ENCODE data around the gene C13orf42. TPM values are rescaled to one million over a fixed set of nuclear protein-coding genes. Genes with fewer than 3 reads are reported as not detected.

C13orf42 gene
- polyA plus RNA-seq, 2 of the 4 experiments (the other 2 are of a cell fraction), result not detected

DNA sequence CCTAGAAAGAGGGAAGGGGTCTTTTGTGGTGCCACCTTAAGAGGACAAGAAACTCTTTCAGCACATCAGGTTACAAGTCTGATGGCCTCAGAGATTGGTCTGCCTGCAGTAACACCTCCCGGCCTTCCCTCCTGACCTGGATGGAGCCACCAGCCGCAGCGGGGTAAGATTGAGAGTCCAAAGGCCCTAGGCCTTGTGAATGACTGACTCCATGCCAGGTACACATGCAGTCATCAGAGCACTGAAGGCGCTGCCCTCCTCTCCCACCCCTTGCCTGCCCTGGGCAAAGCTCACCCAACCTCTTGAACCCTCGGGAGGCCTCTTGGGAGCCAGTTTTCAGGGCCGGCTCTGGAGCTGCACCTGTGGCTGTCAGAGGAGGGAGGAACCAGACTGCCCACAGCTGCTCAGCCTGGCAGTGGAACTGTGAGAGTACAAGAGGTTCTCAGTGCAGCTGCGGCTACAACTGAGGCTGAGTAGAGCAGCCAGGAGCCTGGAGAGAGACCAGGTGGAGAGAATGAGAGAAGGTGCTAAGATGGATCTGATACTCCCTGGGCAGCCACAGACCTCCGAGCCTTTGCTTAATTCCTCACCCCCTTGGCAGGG lies 23.8 kb upstream of the C13orf42 start:
- DNase-seq (ENCODE audit: low read depth in 1 of 2, low spot score in 1 of 2) (no peak), ATAC-seq (no peak), FAIRE-seq (no peak)
- WGBS (ENCODE audit: missing lambda C conversion rate), result 77% methylated on average over 2 of the region's 8 CpGs
- ChIA-PET CTCF (interaction anchor here (2.7 kb wide), 1 partner anchor 10 kb away, joined by 11 read pairs; no protein-coding TSS in a partner anchor), POLR2A (no interaction called here)
- Histone ChIP-seq H3K4me3 (no peak overlapping the region), H3K27ac (no peak overlapping the region), H3K4me1 (no peaks in the 10 kb centered on the region), H3K4me2 (no peak overlapping the region), H3K9me3 (no peaks in the 10 kb centered on the region)
- TF ChIP-seq MAZ (IDR thresholded peaks at IDR 0.05; ENCODE audit: borderline replicate concordance, low read depth, low read length), result no peak
- TF ChIP-seq CHD2 (IDR thresholded peaks at IDR 0.05; ENCODE audit: low read length, partially characterized antibody), result no peak
- TF ChIP-seq, protein P1, sequence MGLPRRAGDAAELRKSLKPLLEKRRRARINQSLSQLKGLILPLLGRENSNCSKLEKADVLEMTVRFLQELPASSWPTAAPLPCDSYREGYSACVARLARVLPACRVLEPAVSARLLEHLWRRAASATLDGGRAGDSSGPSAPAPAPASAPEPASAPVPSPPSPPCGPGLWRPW (IDR thresholded peaks at IDR 0.05), result no peak
- TF ChIP-seq BHLHE40 (IDR thresholded peaks at IDR 0.05; ENCODE audit: low read depth, low read length), result no peak

DNA sequence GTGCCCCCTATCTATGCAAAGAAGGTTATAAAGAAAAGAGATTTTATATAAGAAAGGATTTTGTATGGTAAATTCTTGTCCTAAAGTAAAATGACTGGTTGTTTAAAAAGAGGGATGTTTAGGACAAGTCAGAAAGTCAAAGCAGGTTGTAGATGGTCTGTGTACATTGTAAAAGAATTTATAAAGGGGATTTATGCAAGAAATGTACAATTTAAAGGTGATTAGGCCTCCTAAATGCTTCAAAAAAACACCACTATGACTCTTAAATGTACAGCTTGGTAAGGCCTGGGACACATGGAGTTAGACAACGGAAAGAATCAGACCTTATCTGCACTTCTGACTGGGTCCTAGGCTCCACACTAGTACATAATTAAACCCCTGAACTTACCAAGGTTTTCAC lies 19.3 kb upstream of the C13orf42 start:
- no peaks in the 10 kb centered on the region for H3K9me3 ChIP-seq

DNA sequence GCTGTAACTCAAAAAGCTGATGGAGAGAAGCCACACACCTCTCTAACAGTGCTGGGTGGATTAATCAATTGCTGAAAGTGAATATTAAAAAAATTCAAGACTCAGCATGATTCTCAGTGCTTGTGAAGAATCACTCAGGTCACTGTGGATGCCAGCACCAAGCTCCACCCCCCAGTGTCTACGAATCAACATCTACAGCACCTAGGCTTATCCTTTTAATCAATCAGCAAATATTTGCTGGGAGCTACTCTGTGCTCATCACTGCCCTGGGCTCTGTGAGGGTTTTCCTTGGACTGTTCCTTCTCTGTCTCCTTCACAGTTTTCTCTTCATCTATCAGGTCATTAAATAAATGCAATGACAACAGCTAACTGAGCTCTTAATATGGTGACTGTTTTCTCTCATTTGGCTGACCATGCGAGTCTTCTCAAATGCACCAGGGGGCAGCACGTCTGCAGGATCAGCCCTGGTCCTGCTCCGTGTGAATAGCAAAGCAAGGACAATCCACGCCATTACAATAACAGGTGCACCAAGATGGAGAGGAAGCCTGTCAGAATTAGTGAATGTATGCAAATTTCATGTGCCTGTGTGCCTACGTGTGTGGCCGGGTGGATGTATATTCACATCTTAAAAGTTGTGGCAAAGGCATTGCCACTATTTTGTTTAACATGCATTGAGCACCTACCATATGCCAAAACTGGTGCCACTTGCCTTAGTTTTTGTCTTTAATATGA lies 14.6 kb upstream of the C13orf42 start:
- no peak for FAIRE-seq
- H3K9me3 ChIP-seq, result no peaks in the 10 kb centered on the region
- H3K27ac ChIP-seq, result no peak overlapping the region
- 7% methylated on average over 7 of the region's 7 CpGs for WGBS (ENCODE audit: missing lambda C conversion rate)
- POLR2A ChIA-PET, result interaction anchor here (0.9 kb wide), 1 partner anchor 45 kb away, joined by 3 read pairs; no protein-coding TSS in a partner anchor
- no peak overlapping the region for H3K4me3 ChIP-seq
- peak; percentile 89 to 93 for ATAC-seq
- H3K4me2 ChIP-seq, result peak overlapping the region; percentile 39; the same call in 2 of the 3 replicates
- no peak for TF ChIP-seq KDM1A (IDR thresholded peaks at IDR 0.05; ENCODE audit: low read depth)
- no peak for TF ChIP-seq BHLHE40 (IDR thresholded peaks at IDR 0.05; ENCODE audit: low read depth, low read length)
- no peak for TF ChIP-seq HOXB13 (CRISPR knock-in tag; IDR thresholded peaks at IDR 0.05; ENCODE audit: low read depth)
- TF ChIP-seq HOXB5 (CRISPR knock-in tag; IDR thresholded peaks at IDR 0.05), result no peak
- TF ChIP-seq, protein P2, sequence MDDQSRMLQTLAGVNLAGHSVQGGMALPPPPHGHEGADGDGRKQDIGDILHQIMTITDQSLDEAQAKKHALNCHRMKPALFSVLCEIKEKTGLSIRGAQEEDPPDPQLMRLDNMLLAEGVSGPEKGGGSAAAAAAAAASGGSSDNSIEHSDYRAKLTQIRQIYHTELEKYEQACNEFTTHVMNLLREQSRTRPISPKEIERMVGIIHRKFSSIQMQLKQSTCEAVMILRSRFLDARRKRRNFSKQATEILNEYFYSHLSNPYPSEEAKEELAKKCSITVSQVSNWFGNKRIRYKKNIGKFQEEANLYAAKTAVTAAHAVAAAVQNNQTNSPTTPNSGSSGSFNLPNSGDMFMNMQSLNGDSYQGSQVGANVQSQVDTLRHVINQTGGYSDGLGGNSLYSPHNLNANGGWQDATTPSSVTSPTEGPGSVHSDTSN (IDR thresholded peaks at IDR 0.05), result no peak
- no peak for TF ChIP-seq HDAC2 (IDR thresholded peaks at IDR 0.05)
- TF ChIP-seq, protein P3, sequence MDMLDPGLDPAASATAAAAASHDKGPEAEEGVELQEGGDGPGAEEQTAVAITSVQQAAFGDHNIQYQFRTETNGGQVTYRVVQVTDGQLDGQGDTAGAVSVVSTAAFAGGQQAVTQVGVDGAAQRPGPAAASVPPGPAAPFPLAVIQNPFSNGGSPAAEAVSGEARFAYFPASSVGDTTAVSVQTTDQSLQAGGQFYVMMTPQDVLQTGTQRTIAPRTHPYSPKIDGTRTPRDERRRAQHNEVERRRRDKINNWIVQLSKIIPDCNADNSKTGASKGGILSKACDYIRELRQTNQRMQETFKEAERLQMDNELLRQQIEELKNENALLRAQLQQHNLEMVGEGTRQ (IDR thresholded peaks at IDR 0.05), result no peak
- TF ChIP-seq FOXS1 (CRISPR knock-in tag; IDR thresholded peaks at IDR 0.05), result no peak
- TF ChIP-seq KDM5A (IDR thresholded peaks at IDR 0.05), result no peak
- TF ChIP-seq, protein P4, sequence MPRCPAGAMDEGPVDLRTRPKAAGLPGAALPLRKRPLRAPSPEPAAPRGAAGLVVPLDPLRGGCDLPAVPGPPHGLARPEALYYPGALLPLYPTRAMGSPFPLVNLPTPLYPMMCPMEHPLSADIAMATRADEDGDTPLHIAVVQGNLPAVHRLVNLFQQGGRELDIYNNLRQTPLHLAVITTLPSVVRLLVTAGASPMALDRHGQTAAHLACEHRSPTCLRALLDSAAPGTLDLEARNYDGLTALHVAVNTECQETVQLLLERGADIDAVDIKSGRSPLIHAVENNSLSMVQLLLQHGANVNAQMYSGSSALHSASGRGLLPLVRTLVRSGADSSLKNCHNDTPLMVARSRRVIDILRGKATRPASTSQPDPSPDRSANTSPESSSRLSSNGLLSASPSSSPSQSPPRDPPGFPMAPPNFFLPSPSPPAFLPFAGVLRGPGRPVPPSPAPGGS (IDR thresholded peaks at IDR 0.05), result no peak
- no peak for TF ChIP-seq POLR2A (IDR thresholded peaks at IDR 0.05; ENCODE audit: low read length)
- TF ChIP-seq, protein P5, sequence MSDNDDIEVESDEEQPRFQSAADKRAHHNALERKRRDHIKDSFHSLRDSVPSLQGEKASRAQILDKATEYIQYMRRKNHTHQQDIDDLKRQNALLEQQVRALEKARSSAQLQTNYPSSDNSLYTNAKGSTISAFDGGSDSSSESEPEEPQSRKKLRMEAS (IDR thresholded peaks at IDR 0.05), result no peak
- TF ChIP-seq, protein P6, sequence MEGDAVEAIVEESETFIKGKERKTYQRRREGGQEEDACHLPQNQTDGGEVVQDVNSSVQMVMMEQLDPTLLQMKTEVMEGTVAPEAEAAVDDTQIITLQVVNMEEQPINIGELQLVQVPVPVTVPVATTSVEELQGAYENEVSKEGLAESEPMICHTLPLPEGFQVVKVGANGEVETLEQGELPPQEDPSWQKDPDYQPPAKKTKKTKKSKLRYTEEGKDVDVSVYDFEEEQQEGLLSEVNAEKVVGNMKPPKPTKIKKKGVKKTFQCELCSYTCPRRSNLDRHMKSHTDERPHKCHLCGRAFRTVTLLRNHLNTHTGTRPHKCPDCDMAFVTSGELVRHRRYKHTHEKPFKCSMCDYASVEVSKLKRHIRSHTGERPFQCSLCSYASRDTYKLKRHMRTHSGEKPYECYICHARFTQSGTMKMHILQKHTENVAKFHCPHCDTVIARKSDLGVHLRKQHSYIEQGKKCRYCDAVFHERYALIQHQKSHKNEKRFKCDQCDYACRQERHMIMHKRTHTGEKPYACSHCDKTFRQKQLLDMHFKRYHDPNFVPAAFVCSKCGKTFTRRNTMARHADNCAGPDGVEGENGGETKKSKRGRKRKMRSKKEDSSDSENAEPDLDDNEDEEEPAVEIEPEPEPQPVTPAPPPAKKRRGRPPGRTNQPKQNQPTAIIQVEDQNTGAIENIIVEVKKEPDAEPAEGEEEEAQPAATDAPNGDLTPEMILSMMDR (IDR thresholded peaks at IDR 0.05), result peak; percentile 59
- no peak for TF ChIP-seq EHF (CRISPR knock-in tag; IDR thresholded peaks at IDR 0.05)
- TF ChIP-seq HEYL (CRISPR knock-in tag; IDR thresholded peaks at IDR 0.05), result no peak
- TF ChIP-seq RAD21 (conservative IDR thresholded peaks at IDR 0.05 in 1 of 2, IDR thresholded peaks at IDR 0.05 in 1 of 2), result peak; percentile 65 to 75
- no peak for TF ChIP-seq FOSB (CRISPR knock-in tag; IDR thresholded peaks at IDR 0.05)
- TF ChIP-seq SMC3 (IDR thresholded peaks at IDR 0.05), result peak; percentile 52; the same call in 2 of the 3 replicates
- no peak for TF ChIP-seq JUN (IDR thresholded peaks at IDR 0.05)
- CTCF ChIA-PET, result interaction anchor here (0.6 to 4.1 kb wide), 29 partner anchors 9 to 1002 kb away, joined by 3 to 44 read pairs (median 4); no protein-coding TSS in a partner anchor
- peak; percentile 19 to 69 for DNase-seq (ENCODE audit: low read depth in 1 of 2, low spot score in 1 of 2)
- H3K4me1 ChIP-seq, result peaks cover 10% of the 10 kb centered on the region; the same call in 1 of the 3 replicates

More for the DNA sequence above, 19.3 kb upstream of the C13orf42 start:
- Histone ChIP-seq H3K4me1 (no peaks in the 10 kb centered on the region), H3K4me3 (no peak overlapping the region), H3K4me2 (no peak overlapping the region), H3K27ac (no peak overlapping the region)
- POLR2A ChIA-PET, result no interaction called here
- CTCF ChIA-PET, result interaction anchor here (5.1 kb wide), 1 partner anchor 156 kb away, joined by 20 read pairs; no protein-coding TSS in a partner anchor
- FAIRE-seq, result no peak
- no peak for ATAC-seq
- TF ChIP-seq ZFP36 (IDR thresholded peaks at IDR 0.05; ENCODE audit: borderline replicate concordance, partially characterized antibody) (peak; percentile 5), ZNF302 (CRISPR knock-in tag; IDR thresholded peaks at IDR 0.05) (no peak), RAD21 (conservative IDR thresholded peaks at IDR 0.05 in 1 of 2, IDR thresholded peaks at IDR 0.05 in 1 of 2) (no peak), ESRRA (IDR thresholded peaks at IDR 0.05; ENCODE audit: borderline replicate concordance, low read length) (no peak), HOXB13 (CRISPR knock-in tag; IDR thresholded peaks at IDR 0.05; ENCODE audit: low read depth) (no peak)
- TF ChIP-seq, protein P7, sequence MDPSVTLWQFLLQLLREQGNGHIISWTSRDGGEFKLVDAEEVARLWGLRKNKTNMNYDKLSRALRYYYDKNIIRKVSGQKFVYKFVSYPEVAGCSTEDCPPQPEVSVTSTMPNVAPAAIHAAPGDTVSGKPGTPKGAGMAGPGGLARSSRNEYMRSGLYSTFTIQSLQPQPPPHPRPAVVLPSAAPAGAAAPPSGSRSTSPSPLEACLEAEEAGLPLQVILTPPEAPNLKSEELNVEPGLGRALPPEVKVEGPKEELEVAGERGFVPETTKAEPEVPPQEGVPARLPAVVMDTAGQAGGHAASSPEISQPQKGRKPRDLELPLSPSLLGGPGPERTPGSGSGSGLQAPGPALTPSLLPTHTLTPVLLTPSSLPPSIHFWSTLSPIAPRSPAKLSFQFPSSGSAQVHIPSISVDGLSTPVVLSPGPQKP (IDR thresholded peaks at IDR 0.05; ENCODE audit: low read depth, low read length), result no peak
- WGBS (ENCODE audit: missing lambda C conversion rate), result 60% methylated on average over 1 of the region's 1 CpG
- DNase-seq (ENCODE audit: low read depth in 1 of 2, low spot score in 1 of 2), result no peak
